Neural cell (in vitro differentiated cells): ENCODE data around the gene RTN4R.

Source experiments
- CTCF ChIP-seq: fragments of 450-650 bp; IDR thresholded peaks from 2 replicates; pipeline ENCODE4 v1.5.1; 2014; ENCODE audit warnings: antibody characterized with exemption, mild to moderate bottlenecking, moderate library complexity; ENCODE audit not compliant: poor library complexity, severe bottlenecking
- TAF1 ChIP-seq: IDR thresholded peaks from 2 replicates; pipeline ENCODE4 v1.6.1; 2012; ENCODE audit warnings: low read depth

GRCh38 chr22:20205964-20206708, 62.0 kb downstream of the RTN4R start:
- TF ChIP-seq CTCF (no peak), TAF1 (no peak)
